Panc1 (cell line): ENCODE measurements around the gene SYNGR2. TPM values are rescaled to one million over a fixed set of nuclear protein-coding genes. Genes with fewer than 3 reads are reported as not detected.

ENCODE experiments used
- ATAC-seq: fragments of 200-7000 bp; cut with Tn5 transposase; 2 replicates; pipeline ENCODE4 v1.9.1; 2020; ENCODE audit warnings: mild to moderate bottlenecking, moderate library complexity
- BruUV-seq: library from RNA; stranded (reverse); fragments of 400-500 nt; replicated peaks from 2 replicates; lab custom pipeline; 2021; lab: Mats Ljungman, UMichigan
- CTCF ChIA-PET: fragments of 300-600 bp; sonication (Branson Sonifier 250); formaldehyde crosslinking; loops from one replicate; lab custom pipeline; 2022; ENCODE audit warnings: antibody characterized with exemption; lab: Charles Lee
- POLR2A ChIA-PET: fragments of 300-600 bp; sonication (Branson Sonifier 250); formaldehyde crosslinking; loops from one replicate; lab custom pipeline; 2022; ENCODE audit warnings: antibody characterized with exemption; lab: Charles Lee
- DNase-seq: peaks from one replicate; pipeline ENCODE4 v3.0.0-alpha.2; 2010; ENCODE audit warnings: low read depth, low spot score
- H3K27ac ChIP-seq: 2 replicates; pipeline ENCODE4 v1.5.1; 2011; ENCODE audit warnings: mild to moderate bottlenecking, low read length, inconsistent platforms
- H3K27me3 ChIP-seq: fragments of 200-500 bp; sonication (Bioruptor generic); 2 replicates; pipeline ENCODE4 v1.6.0; 2014; ENCODE audit warnings: low read length, inconsistent platforms; ENCODE audit not compliant: control insufficient read depth, insufficient read depth
- H3K36me3 ChIP-seq: fragments of 200-500 bp; sonication (Bioruptor generic); 2 replicates; pipeline ENCODE4 v1.5.1; 2014; ENCODE audit warnings: inconsistent platforms, mild to moderate bottlenecking, low read length, moderate library complexity; ENCODE audit not compliant: control insufficient read depth, insufficient read depth
- H3K4me1 ChIP-seq: 2 replicates; pipeline ENCODE4 v1.5.1; 2011; ENCODE audit warnings: inconsistent platforms, mild to moderate bottlenecking, low read length, moderate library complexity; ENCODE audit not compliant: control insufficient read depth, insufficient read depth
- H3K4me3 ChIP-seq, 2 experiments: 2 replicates each; pipeline ENCODE4 v1.5.1; 2011 to 2012; ENCODE audit warnings: low read depth in 2 of 2, low read length in 2 of 2, mild to moderate bottlenecking in 2 of 2, inconsistent platforms in 1 of 2, moderate library complexity in 1 of 2
- H3K9me3 ChIP-seq: fragments of 200-500 bp; sonication (Bioruptor generic); 2 replicates; pipeline ENCODE4 v1.5.1; 2014; ENCODE audit warnings: low read depth, mild to moderate bottlenecking, inconsistent platforms, low read length, moderate library complexity; ENCODE audit not compliant: control insufficient read depth, insufficient read depth
- CTCF ChIP-seq: fragments of 450-650 bp; IDR thresholded peaks from 2 replicates; pipeline ENCODE4 v1.5.1; 2017; ENCODE audit warnings: mild to moderate bottlenecking
- TCF7L2 ChIP-seq: IDR thresholded peaks from 2 replicates; pipeline ENCODE4 v1.6.1; 2011; ENCODE audit warnings: mild to moderate bottlenecking, low read depth, low read length, inconsistent platforms
- in situ Hi-C: cut with HindIII; loops from 2 replicates; pipeline ENCODE4 v1.10.0; 2016; ENCODE audit warnings: low sequenced_read_pairs, low pct_unique_long_range_greater_than_20kb
- intact Hi-C: fragments of 100-400 bp; cut with micrococcal nuclease; formaldehyde crosslinking; loops from one replicate; pipeline ENCODE4 v1.10.0; 2022; ENCODE audit not compliant: unreplicated experiment
- total RNA-seq: library from RNA; stranded (reverse); gene quantifications from one replicate; pipeline ENCODE4 v1.2.1, GENCODE V29; 2021; ENCODE audit not compliant: unreplicated experiment
- TF ChIP-seq, protein P1 (sequence below), 2 experiments: IDR thresholded peaks; 2 replicates each; pipeline ENCODE4 v1.6.1; 2011 to 2012; ENCODE audit warnings: low read depth in 2 of 2, control low read depth in 1 of 2, low read length in 1 of 2, mild to moderate bottlenecking in 1 of 2, moderate library complexity in 1 of 2; ENCODE audit not compliant: insufficient read depth in 1 of 2

The SYNGR2 gene
- total RNA-seq, 1 experiment from 2014 or later, result 204 TPM

GRCh38 chr17:78142119-78142861 lies 26.1 kb upstream of the SYNGR2 start:
- DNase-seq (no peak), ATAC-seq (peak; percentile 2; the same call in 1 of the 2 replicates)
- H3K4me3 ChIP-seq, result 0 out of 4 replicates have a peak overlapping the region, but pooled peaks of 1 of the 2 experiments have one; percentile 20
- TF ChIP-seq, protein P1, sequence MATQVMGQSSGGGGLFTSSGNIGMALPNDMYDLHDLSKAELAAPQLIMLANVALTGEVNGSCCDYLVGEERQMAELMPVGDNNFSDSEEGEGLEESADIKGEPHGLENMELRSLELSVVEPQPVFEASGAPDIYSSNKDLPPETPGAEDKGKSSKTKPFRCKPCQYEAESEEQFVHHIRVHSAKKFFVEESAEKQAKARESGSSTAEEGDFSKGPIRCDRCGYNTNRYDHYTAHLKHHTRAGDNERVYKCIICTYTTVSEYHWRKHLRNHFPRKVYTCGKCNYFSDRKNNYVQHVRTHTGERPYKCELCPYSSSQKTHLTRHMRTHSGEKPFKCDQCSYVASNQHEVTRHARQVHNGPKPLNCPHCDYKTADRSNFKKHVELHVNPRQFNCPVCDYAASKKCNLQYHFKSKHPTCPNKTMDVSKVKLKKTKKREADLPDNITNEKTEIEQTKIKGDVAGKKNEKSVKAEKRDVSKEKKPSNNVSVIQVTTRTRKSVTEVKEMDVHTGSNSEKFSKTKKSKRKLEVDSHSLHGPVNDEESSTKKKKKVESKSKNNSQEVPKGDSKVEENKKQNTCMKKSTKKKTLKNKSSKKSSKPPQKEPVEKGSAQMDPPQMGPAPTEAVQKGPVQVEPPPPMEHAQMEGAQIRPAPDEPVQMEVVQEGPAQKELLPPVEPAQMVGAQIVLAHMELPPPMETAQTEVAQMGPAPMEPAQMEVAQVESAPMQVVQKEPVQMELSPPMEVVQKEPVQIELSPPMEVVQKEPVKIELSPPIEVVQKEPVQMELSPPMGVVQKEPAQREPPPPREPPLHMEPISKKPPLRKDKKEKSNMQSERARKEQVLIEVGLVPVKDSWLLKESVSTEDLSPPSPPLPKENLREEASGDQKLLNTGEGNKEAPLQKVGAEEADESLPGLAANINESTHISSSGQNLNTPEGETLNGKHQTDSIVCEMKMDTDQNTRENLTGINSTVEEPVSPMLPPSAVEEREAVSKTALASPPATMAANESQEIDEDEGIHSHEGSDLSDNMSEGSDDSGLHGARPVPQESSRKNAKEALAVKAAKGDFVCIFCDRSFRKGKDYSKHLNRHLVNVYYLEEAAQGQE (IDR thresholded peaks at IDR 0.05; ENCODE audit: insufficient read depth in 1 of 2, low read depth in 2 of 2, low read length in 1 of 2), result no peak
- TF ChIP-seq CTCF (no peak), TCF7L2 (peak; percentile 83)
- no TSS peak for BruUV-seq
- intact Hi-C loops, result no loop called here
- ChIA-PET POLR2A (interaction anchor here (1.2 kb wide), 1 partner anchor 27 kb away, joined by 3 read pairs; no protein-coding TSS in a partner anchor), CTCF (interaction anchor here (1.2 kb wide), 1 partner anchor 57 kb away, joined by 3 read pairs; no protein-coding TSS in a partner anchor)
- in situ Hi-C loops, result no loop called here
- H3K9me3 ChIP-seq, result no peaks in the 10 kb centered on the region
- no peaks in the 10 kb centered on the region for H3K27me3 ChIP-seq
- peak overlapping the region; percentile 49 for H3K27ac ChIP-seq
- no peaks in the 10 kb centered on the region for H3K36me3 ChIP-seq
- peaks cover 39% of the 10 kb centered on the region for H3K4me1 ChIP-seq

- Histone ChIP-seq H3K9me3 (no peaks in the 10 kb centered on the region), H3K27ac (peak overlapping the region; percentile 76), H3K27me3 (no peaks in the 10 kb centered on the region), H3K36me3 (no peaks in the 10 kb centered on the region), H3K4me3 (no peak overlapping the region), H3K4me1 (peaks cover 39% of the 10 kb centered on the region)
- no TSS peak for BruUV-seq
- POLR2A ChIA-PET, result interaction anchor here (0.5 to 1.2 kb wide), 3 partner anchors 21 to 139 kb away, joined by 3 read pairs; no protein-coding TSS in a partner anchor
- DNase-seq (no peak), ATAC-seq (no peak)
- intact Hi-C loops, result no loop called here
- no peak for TF ChIP-seq TCF7L2
- CTCF ChIA-PET, result interaction anchor here (1.2 kb wide), 1 partner anchor 59 kb away, joined by 3 read pairs; no protein-coding TSS in a partner anchor
- in situ Hi-C loops, result no loop called here
These were observed 24.9 kb upstream of the SYNGR2 start for GRCh38 chr17:78143214-78144146.
